ENCODE data around the gene SLC25A45.
"Not testable (repeated sequence)": the region's sequence is repeated elsewhere in the genome, so short reads cannot be mapped to it uniquely, and the experiment has no call there.

The SLC25A45 gene

GRCh38 chr11:65414776-65415498 is 32.5 kb upstream of the SLC25A45 start:
- H3K4me1 ChIP-seq (ENCODE audit: control insufficient read depth, insufficient read depth, low read length, poor library complexity, severe bottlenecking) = peaks cover 40% of the 10 kb centered on the region
- no peak overlapping the region for H3K27ac ChIP-seq (ENCODE audit: insufficient read depth, low read length, poor library complexity, severe bottlenecking)
- H3K4me3 ChIP-seq (ENCODE audit: insufficient read depth, low read depth, low read length, poor library complexity, severe bottlenecking) = no peak overlapping the region
- H3K36me3 ChIP-seq (ENCODE audit: control insufficient read depth, insufficient read depth, low read length) = peaks cover 20% of the 10 kb centered on the region
- no peaks in the 10 kb centered on the region for H3K9me3 ChIP-seq (ENCODE audit: control insufficient read depth, low read length)
- no peak for DNase-seq
- H3K27me3 ChIP-seq (replicated peaks; ENCODE audit: control insufficient read depth, insufficient read depth, low read length, poor library complexity, severe bottlenecking) = no peaks in the 10 kb centered on the region

GRCh38 chr11:65413077-65413664 is 30.7 kb upstream of the SLC25A45 start:
- H3K9me3 ChIP-seq (ENCODE audit: control insufficient read depth, low read length); DNase-seq; H3K27ac ChIP-seq (ENCODE audit: insufficient read depth, low read length, poor library complexity, severe bottlenecking); H3K27me3 ChIP-seq (replicated peaks; ENCODE audit: control insufficient read depth, insufficient read depth, low read length, poor library complexity, severe bottlenecking); H3K4me3 ChIP-seq (ENCODE audit: insufficient read depth, low read depth, low read length, poor library complexity, severe bottlenecking): not testable (repeated sequence)
- Histone ChIP-seq H3K36me3 (ENCODE audit: control insufficient read depth, insufficient read depth, low read length) (peaks cover 33% of the 10 kb centered on the region), H3K4me1 (ENCODE audit: control insufficient read depth, insufficient read depth, low read length, poor library complexity, severe bottlenecking) (peaks cover 22% of the 10 kb centered on the region)

- no peak overlapping the region for H3K4me3 ChIP-seq (ENCODE audit: insufficient read depth, low read depth, low read length, poor library complexity, severe bottlenecking)
Measured at GRCh38 chr11:65412271-65413076, 30.0 kb upstream of the SLC25A45 start.

GRCh38 chr11:65411681-65412070 is 29.2 kb upstream of the SLC25A45 start:
- no peak overlapping the region for H3K27ac ChIP-seq (ENCODE audit: insufficient read depth, low read length, poor library complexity, severe bottlenecking)
- no peak for DNase-seq
- no peaks in the 10 kb centered on the region for H3K27me3 ChIP-seq (replicated peaks; ENCODE audit: control insufficient read depth, insufficient read depth, low read length, poor library complexity, severe bottlenecking)
- H3K4me3 ChIP-seq (ENCODE audit: insufficient read depth, low read depth, low read length, poor library complexity, severe bottlenecking) = no peak overlapping the region
- H3K4me1 ChIP-seq (ENCODE audit: control insufficient read depth, insufficient read depth, low read length, poor library complexity, severe bottlenecking) = peaks cover 7% of the 10 kb centered on the region
- peaks cover 35% of the 10 kb centered on the region for H3K36me3 ChIP-seq (ENCODE audit: control insufficient read depth, insufficient read depth, low read length)
- no peaks in the 10 kb centered on the region for H3K9me3 ChIP-seq (ENCODE audit: control insufficient read depth, low read length)

More at GRCh38 chr11:65412271-65413076, 30.0 kb upstream of the SLC25A45 start:
- Histone ChIP-seq H3K36me3 (ENCODE audit: control insufficient read depth, insufficient read depth, low read length) (peaks cover 35% of the 10 kb centered on the region), H3K9me3 (ENCODE audit: control insufficient read depth, low read length) (no peaks in the 10 kb centered on the region), H3K27me3 (replicated peaks; ENCODE audit: control insufficient read depth, insufficient read depth, low read length, poor library complexity, severe bottlenecking) (no peaks in the 10 kb centered on the region), H3K4me1 (ENCODE audit: control insufficient read depth, insufficient read depth, low read length, poor library complexity, severe bottlenecking) (peaks cover 15% of the 10 kb centered on the region), H3K27ac (ENCODE audit: insufficient read depth, low read length, poor library complexity, severe bottlenecking) (no peak overlapping the region)
- DNase-seq = no peak

DNA sequence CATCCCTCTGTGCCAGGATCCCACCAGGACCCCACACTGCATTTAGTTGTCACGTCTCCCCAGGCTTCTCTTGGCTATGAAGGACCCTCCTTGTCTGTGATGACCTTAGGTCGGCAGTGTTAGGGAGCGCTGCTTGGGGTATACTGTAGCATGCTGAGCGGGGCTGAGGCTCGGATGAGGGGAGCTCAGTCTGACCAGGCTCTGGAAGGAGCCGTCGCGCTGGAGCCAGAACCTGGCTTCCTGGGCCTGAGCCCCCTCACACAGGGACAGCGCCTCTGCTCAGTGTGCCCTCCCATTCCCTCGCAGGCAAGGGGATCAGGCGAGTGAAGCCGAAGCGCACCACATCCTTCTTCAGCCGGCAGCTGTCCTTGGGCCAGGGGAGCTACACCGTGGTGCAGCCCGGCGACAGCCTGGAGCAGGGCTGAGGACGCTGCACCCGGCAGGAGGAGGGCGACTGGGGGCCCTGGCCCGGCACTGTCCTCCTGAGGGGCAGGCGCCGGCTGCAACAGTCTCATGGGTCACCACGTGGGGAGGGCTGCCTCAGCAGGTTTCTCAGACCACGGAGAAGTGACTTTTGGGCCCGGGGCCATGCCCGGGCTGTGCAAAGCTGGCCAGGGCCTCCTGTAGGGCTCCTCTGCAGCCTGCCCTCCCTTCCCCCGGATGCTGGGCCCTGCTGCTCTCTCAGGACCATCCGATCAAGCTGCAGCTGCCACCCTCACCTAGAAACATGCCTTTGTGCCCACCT is 28.7 kb upstream of the SLC25A45 start:
- no peaks in the 10 kb centered on the region for H3K9me3 ChIP-seq (ENCODE audit: control insufficient read depth, low read length)
- no peaks in the 10 kb centered on the region for H3K27me3 ChIP-seq (replicated peaks; ENCODE audit: control insufficient read depth, insufficient read depth, low read length, poor library complexity, severe bottlenecking)
- H3K4me1 ChIP-seq (ENCODE audit: control insufficient read depth, insufficient read depth, low read length, poor library complexity, severe bottlenecking) = peaks cover 2% of the 10 kb centered on the region
- no peak overlapping the region for H3K27ac ChIP-seq (ENCODE audit: insufficient read depth, low read length, poor library complexity, severe bottlenecking)
- H3K36me3 ChIP-seq (ENCODE audit: control insufficient read depth, insufficient read depth, low read length) = peaks cover 35% of the 10 kb centered on the region
- no peak for DNase-seq
- no peak overlapping the region for H3K4me3 ChIP-seq (ENCODE audit: insufficient read depth, low read depth, low read length, poor library complexity, severe bottlenecking)

- peaks cover 37% of the 10 kb centered on the region for H3K36me3 ChIP-seq (ENCODE audit: control insufficient read depth, insufficient read depth, low read length)
- H3K27me3 ChIP-seq (replicated peaks; ENCODE audit: control insufficient read depth, insufficient read depth, low read length, poor library complexity, severe bottlenecking) = no peaks in the 10 kb centered on the region
- DNase-seq = no peak
- H3K9me3 ChIP-seq (ENCODE audit: control insufficient read depth, low read length) = no peaks in the 10 kb centered on the region
- H3K4me1 ChIP-seq (ENCODE audit: control insufficient read depth, insufficient read depth, low read length, poor library complexity, severe bottlenecking) = no peaks in the 10 kb centered on the region
- no peak overlapping the region for H3K4me3 ChIP-seq (ENCODE audit: insufficient read depth, low read depth, low read length, poor library complexity, severe bottlenecking)
- H3K27ac ChIP-seq (ENCODE audit: insufficient read depth, low read length, poor library complexity, severe bottlenecking) = no peak overlapping the region
Measured at GRCh38 chr11:65404638-65405339, 22.3 kb upstream of the SLC25A45 start.

DNA sequence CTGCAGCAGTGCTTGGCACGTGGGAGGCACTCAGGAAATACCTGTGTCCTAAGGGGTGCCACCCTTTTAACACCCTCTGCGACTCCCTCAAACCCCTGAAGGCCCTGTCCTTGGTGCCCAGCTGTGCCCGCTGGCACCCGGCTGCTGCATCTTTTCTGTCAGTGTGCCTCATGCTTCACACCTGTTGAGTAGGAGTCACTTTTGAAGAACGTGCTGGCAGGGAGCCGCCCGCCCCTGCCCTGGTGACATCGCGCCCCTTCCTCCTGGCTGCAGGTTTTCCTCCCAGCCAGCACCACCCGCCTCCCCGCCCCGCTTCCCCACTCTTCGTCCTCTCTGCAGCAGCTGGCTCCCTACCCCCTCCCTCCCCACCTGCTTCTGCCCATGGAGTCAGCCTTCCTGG is 21.8 kb upstream of the SLC25A45 start:
- H3K27me3 ChIP-seq (replicated peaks; ENCODE audit: control insufficient read depth, insufficient read depth, low read length, poor library complexity, severe bottlenecking) = no peaks in the 10 kb centered on the region
- H3K9me3 ChIP-seq (ENCODE audit: control insufficient read depth, low read length) = no peaks in the 10 kb centered on the region
- DNase-seq = no peak
- no peaks in the 10 kb centered on the region for H3K4me1 ChIP-seq (ENCODE audit: control insufficient read depth, insufficient read depth, low read length, poor library complexity, severe bottlenecking)
- H3K27ac ChIP-seq (ENCODE audit: insufficient read depth, low read length, poor library complexity, severe bottlenecking) = no peak overlapping the region
- peaks cover 40% of the 10 kb centered on the region for H3K36me3 ChIP-seq (ENCODE audit: control insufficient read depth, insufficient read depth, low read length)
- no peak overlapping the region for H3K4me3 ChIP-seq (ENCODE audit: insufficient read depth, low read depth, low read length, poor library complexity, severe bottlenecking)

DNA sequence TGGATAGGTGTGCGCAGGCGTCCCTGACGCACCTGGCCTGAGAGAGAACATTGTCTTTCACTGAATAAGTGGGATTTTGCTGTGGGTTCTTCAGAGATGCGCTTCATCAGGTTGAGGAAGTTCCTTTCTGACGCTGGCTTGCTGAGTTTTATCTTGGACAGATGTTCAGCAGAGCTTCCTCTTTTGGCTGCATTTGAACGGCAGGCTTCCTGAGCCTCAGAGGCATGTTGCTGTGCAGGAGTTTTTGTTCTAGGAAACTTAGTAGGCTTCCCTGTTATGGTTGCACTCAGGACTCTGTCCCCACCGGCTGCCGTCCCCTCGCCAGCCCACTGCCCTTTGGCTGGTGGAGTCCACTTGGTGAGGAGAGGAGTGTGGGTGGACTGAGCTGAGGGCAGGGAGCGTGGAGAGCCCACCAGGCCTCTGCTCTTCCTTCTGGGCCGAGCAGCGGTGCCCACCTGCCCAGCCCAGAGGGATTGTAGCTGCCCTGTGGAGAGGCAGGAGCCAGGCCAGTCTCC is 21.2 kb upstream of the SLC25A45 start:
- Histone ChIP-seq H3K4me1 (ENCODE audit: control insufficient read depth, insufficient read depth, low read length, poor library complexity, severe bottlenecking) (no peaks in the 10 kb centered on the region), H3K27me3 (replicated peaks; ENCODE audit: control insufficient read depth, insufficient read depth, low read length, poor library complexity, severe bottlenecking) (no peaks in the 10 kb centered on the region), H3K4me3 (ENCODE audit: insufficient read depth, low read depth, low read length, poor library complexity, severe bottlenecking) (no peak overlapping the region), H3K9me3 (ENCODE audit: control insufficient read depth, low read length) (no peaks in the 10 kb centered on the region), H3K27ac (ENCODE audit: insufficient read depth, low read length, poor library complexity, severe bottlenecking) (no peak overlapping the region), H3K36me3 (ENCODE audit: control insufficient read depth, insufficient read depth, low read length) (peaks cover 36% of the 10 kb centered on the region)
- DNase-seq = no peak

GRCh38 chr11:65402790-65403189 is 20.3 kb upstream of the SLC25A45 start:
- no peaks in the 10 kb centered on the region for H3K4me1 ChIP-seq (ENCODE audit: control insufficient read depth, insufficient read depth, low read length, poor library complexity, severe bottlenecking)

More at GRCh38 chr11:65402790-65403189, 20.3 kb upstream of the SLC25A45 start:
- Histone ChIP-seq H3K27me3 (replicated peaks; ENCODE audit: control insufficient read depth, insufficient read depth, low read length, poor library complexity, severe bottlenecking) (no peaks in the 10 kb centered on the region), H3K36me3 (ENCODE audit: control insufficient read depth, insufficient read depth, low read length) (peaks cover 35% of the 10 kb centered on the region), H3K4me3 (ENCODE audit: insufficient read depth, low read depth, low read length, poor library complexity, severe bottlenecking) (no peak overlapping the region), H3K9me3 (ENCODE audit: control insufficient read depth, low read length) (no peaks in the 10 kb centered on the region), H3K27ac (ENCODE audit: insufficient read depth, low read length, poor library complexity, severe bottlenecking) (no peak overlapping the region)
- DNase-seq = no peak
